Parathyroid adenoma (tissue), 2 donors: ENCODE data around the gene TSGA10IP.

Experiments
- H2AFZ ChIP-seq: fragments of 300-600 bp; sonication (generic); one replicate; pipeline ENCODE4 v1.7.0; 2017; ENCODE audit warnings: antibody characterized with exemption, mild to moderate bottlenecking
- H3K27ac ChIP-seq: fragments of 300-600 bp; sonication (generic); one replicate; pipeline ENCODE4 v1.7.0; 2017
- H3K27me3 ChIP-seq: fragments of 300-600 bp; sonication (generic); one replicate; pipeline ENCODE4 v1.7.0; 2017; ENCODE audit warnings: low read length; ENCODE audit not compliant: control insufficient read depth, insufficient read depth
- H3K36me3 ChIP-seq: fragments of 300-600 bp; sonication (generic); one replicate; pipeline ENCODE4 v1.7.0; 2017; ENCODE audit warnings: low read length; ENCODE audit not compliant: control insufficient read depth, insufficient read depth
- H3K4me1 ChIP-seq: fragments of 300-600 bp; sonication (generic); one replicate; pipeline ENCODE4 v1.7.0; 2017; ENCODE audit warnings: control low read depth
- H3K4me2 ChIP-seq: fragments of 300-600 bp; sonication (generic); one replicate; pipeline ENCODE4 v1.7.0; 2017; ENCODE audit warnings: low read length
- H3K4me3 ChIP-seq: fragments of 300-600 bp; sonication (generic); one replicate; pipeline ENCODE4 v1.7.0; 2017; ENCODE audit warnings: low read depth, low read length
- H3K79me2 ChIP-seq: fragments of 300-600 bp; sonication (generic); one replicate; pipeline ENCODE4 v1.7.0; 2017; ENCODE audit warnings: control low read depth
- H3K9ac ChIP-seq: fragments of 300-600 bp; sonication (generic); one replicate; pipeline ENCODE4 v1.7.0; 2017; ENCODE audit warnings: mild to moderate bottlenecking
- H3K9me3 ChIP-seq: fragments of 300-600 bp; sonication (generic); one replicate; pipeline ENCODE4 v1.7.0; 2017; ENCODE audit warnings: low read length; ENCODE audit not compliant: control insufficient read depth
- TF ChIP-seq, protein P1 (sequence below): fragments of 300-600 bp; sonication (generic); IDR thresholded peaks from one replicate; pipeline ENCODE4 v1.7.0; 2017; ENCODE audit warnings: antibody characterized with exemption, mild to moderate bottlenecking
- donor health status: primary hyperparathyroidism.

Gene TSGA10IP

GRCh38 chr11:66003291-66003690 is 58.0 kb downstream of the TSGA10IP start:
- no peak overlapping the region for H2AFZ ChIP-seq
- TF ChIP-seq, protein P1, sequence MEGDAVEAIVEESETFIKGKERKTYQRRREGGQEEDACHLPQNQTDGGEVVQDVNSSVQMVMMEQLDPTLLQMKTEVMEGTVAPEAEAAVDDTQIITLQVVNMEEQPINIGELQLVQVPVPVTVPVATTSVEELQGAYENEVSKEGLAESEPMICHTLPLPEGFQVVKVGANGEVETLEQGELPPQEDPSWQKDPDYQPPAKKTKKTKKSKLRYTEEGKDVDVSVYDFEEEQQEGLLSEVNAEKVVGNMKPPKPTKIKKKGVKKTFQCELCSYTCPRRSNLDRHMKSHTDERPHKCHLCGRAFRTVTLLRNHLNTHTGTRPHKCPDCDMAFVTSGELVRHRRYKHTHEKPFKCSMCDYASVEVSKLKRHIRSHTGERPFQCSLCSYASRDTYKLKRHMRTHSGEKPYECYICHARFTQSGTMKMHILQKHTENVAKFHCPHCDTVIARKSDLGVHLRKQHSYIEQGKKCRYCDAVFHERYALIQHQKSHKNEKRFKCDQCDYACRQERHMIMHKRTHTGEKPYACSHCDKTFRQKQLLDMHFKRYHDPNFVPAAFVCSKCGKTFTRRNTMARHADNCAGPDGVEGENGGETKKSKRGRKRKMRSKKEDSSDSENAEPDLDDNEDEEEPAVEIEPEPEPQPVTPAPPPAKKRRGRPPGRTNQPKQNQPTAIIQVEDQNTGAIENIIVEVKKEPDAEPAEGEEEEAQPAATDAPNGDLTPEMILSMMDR, result no peak
- no peaks in the 10 kb centered on the region for H3K9me3 ChIP-seq
- H3K27ac ChIP-seq, result peak overlapping the region; percentile 90
- no peak overlapping the region for H3K9ac ChIP-seq
- H3K79me2 ChIP-seq, result peaks cover 2% of the 10 kb centered on the region
- no peaks in the 10 kb centered on the region for H3K36me3 ChIP-seq
- H3K27me3 ChIP-seq, result no peaks in the 10 kb centered on the region
- peak overlapping the region; percentile 75 for H3K4me2 ChIP-seq
- no peaks in the 10 kb centered on the region for H3K4me1 ChIP-seq
- H3K4me3 ChIP-seq, result peak overlapping the region; percentile 93

GRCh38 chr11:66004186-66004585 is 58.9 kb downstream of the TSGA10IP start:
- Histone ChIP-seq H3K4me2 (no peak overlapping the region), H3K36me3 (no peaks in the 10 kb centered on the region), H3K4me1 (no peaks in the 10 kb centered on the region), H3K4me3 (no peak overlapping the region), H3K27ac (no peak overlapping the region), H3K9me3 (no peaks in the 10 kb centered on the region), H2AFZ (no peak overlapping the region), H3K9ac (no peak overlapping the region), H3K27me3 (no peaks in the 10 kb centered on the region), H3K79me2 (peaks cover 2% of the 10 kb centered on the region)
- TF ChIP-seq, protein P1, result no peak

- no peak overlapping the region for H3K27ac ChIP-seq
- H3K27me3 ChIP-seq, result no peaks in the 10 kb centered on the region
- H3K4me3 ChIP-seq, result no peak overlapping the region
- no peaks in the 10 kb centered on the region for H3K9me3 ChIP-seq
- no peaks in the 10 kb centered on the region for H3K36me3 ChIP-seq
- H3K4me2 ChIP-seq, result no peak overlapping the region
- no peaks in the 10 kb centered on the region for H3K4me1 ChIP-seq
- H2AFZ ChIP-seq, result no peak overlapping the region
- no peak overlapping the region for H3K9ac ChIP-seq
- TF ChIP-seq, protein P1, result no peak
- H3K79me2 ChIP-seq, result no peaks in the 10 kb centered on the region
Observed at GRCh38 chr11:66006134-66006890, 61.0 kb downstream of the TSGA10IP start.

DNA sequence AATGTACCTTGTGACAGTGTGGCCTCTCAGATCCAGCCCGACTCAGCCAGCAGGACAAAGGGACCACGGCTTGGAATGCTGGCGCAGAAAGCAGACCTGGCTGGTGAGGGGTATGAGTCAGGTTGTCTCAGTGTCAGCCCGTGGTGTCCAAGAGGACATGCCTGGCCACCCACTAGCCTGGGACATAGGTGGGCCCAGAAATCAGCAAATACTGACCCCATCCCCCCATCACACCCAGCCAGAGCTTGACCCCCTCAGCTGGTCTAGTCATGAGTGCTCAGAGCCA is 61.6 kb downstream of the TSGA10IP start:
- TF ChIP-seq, protein P1, result no peak
- Histone ChIP-seq H3K79me2 (no peaks in the 10 kb centered on the region), H3K4me3 (no peak overlapping the region), H3K9me3 (no peaks in the 10 kb centered on the region), H3K27me3 (no peaks in the 10 kb centered on the region), H3K36me3 (no peaks in the 10 kb centered on the region), H3K4me1 (peaks cover 3% of the 10 kb centered on the region), H2AFZ (no peak overlapping the region), H3K9ac (no peak overlapping the region), H3K4me2 (no peak overlapping the region), H3K27ac (no peak overlapping the region)

DNA sequence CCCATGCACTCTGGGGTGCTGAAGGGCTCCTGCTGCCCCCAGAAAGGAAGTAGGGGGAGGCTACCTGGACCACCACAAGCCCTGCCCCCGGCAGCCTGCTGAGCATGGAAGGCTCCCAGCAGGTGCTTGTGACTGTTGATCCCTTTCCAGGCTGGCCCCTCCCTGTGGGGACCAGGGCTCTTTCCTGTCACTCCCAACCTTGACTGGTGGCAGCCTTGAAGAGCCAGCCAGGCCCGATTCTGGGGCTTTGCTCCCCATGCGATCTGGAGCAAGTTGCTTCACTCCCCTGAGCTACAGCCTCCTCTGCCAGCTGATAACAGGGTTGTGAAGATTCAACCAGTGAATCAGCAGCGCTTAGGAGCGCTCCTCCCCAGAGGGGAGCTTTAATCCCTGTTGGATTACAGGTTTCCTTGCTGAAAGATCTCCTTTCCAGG is 61.9 kb downstream of the TSGA10IP start:
- H3K27ac ChIP-seq, result no peak overlapping the region
- no peak overlapping the region for H2AFZ ChIP-seq
- H3K79me2 ChIP-seq, result no peaks in the 10 kb centered on the region
- no peaks in the 10 kb centered on the region for H3K36me3 ChIP-seq
- peaks cover 3% of the 10 kb centered on the region for H3K4me1 ChIP-seq
- H3K9me3 ChIP-seq, result no peaks in the 10 kb centered on the region
- no peak overlapping the region for H3K4me2 ChIP-seq
- TF ChIP-seq, protein P1, result no peak
- no peaks in the 10 kb centered on the region for H3K27me3 ChIP-seq
- no peak overlapping the region for H3K9ac ChIP-seq
- no peak overlapping the region for H3K4me3 ChIP-seq
